SK-N-SH (cell line): Measurements from ENCODE around the gene LFNG.

Source experiments
- CHD2 ChIP-seq: fragments of 150-350 bp; IDR thresholded peaks from 2 replicates; pipeline ENCODE4 v1.6.1; 2018; ENCODE audit warnings: low read length; ENCODE audit not compliant: partially characterized antibody
- EZH2phosphoT487 ChIP-seq: fragments of 200-600 bp; sonication (generic); IDR thresholded peaks from 2 replicates; pipeline ENCODE4 v1.6.1; 2017; ENCODE audit warnings: low read depth, mixed run types, mild to moderate bottlenecking, antibody characterized with exemption, moderate library complexity, borderline replicate concordance
- FOSL2 ChIP-seq: IDR thresholded peaks from 2 replicates; pipeline ENCODE4 v1.4.0; 2012; ENCODE audit warnings: low read depth, mild to moderate bottlenecking, moderate library complexity, borderline replicate concordance
- GATA2 ChIP-seq: sonication (generic); formaldehyde crosslinking; IDR thresholded peaks from 2 replicates; pipeline ENCODE4 v1.5.0; 2020; ENCODE audit warnings: mild to moderate bottlenecking, missing genetic modification reagents
- JUND ChIP-seq: IDR thresholded peaks from 2 replicates; pipeline ENCODE4 v1.4.0; 2012
- MXI1 ChIP-seq: IDR thresholded peaks from 2 replicates; pipeline ENCODE4 v1.6.1; 2012; ENCODE audit warnings: mild to moderate bottlenecking, low read depth, low read length, improper control_type of control experiment
- POLR2AphosphoS5 ChIP-seq: IDR thresholded peaks from 2 replicates; pipeline ENCODE4 v1.6.1; 2012; ENCODE audit warnings: low read depth, low read length
- SMC3 ChIP-seq: IDR thresholded peaks from 2 replicates; pipeline ENCODE4 v1.6.1; 2012; ENCODE audit warnings: low read depth, low read length, improper control_type of control experiment
- TEAD4 ChIP-seq: IDR thresholded peaks from 2 replicates; pipeline ENCODE4 v1.4.0; 2012; ENCODE audit warnings: mild to moderate bottlenecking, borderline replicate concordance; ENCODE audit not compliant: insufficient read depth
- YY1 ChIP-seq: IDR thresholded peaks from 2 replicates; pipeline ENCODE4 v1.4.0; 2012; ENCODE audit warnings: low read depth, mild to moderate bottlenecking
- TF ChIP-seq, protein P1 (sequence below): fragments of 200-600 bp; sonication (generic); IDR thresholded peaks from 2 replicates; pipeline ENCODE4 v1.6.1; 2017; ENCODE audit warnings: antibody characterized with exemption, mild to moderate bottlenecking, moderate library complexity
- TF ChIP-seq, protein P2 (sequence below): IDR thresholded peaks from 2 replicates; pipeline ENCODE4 v1.6.1; 2012; ENCODE audit warnings: mild to moderate bottlenecking, low read depth, low read length, moderate library complexity
- TF ChIP-seq, protein P3 (sequence below): IDR thresholded peaks from 2 replicates; pipeline ENCODE4 v1.4.0; 2012; ENCODE audit warnings: low read depth

DNA sequence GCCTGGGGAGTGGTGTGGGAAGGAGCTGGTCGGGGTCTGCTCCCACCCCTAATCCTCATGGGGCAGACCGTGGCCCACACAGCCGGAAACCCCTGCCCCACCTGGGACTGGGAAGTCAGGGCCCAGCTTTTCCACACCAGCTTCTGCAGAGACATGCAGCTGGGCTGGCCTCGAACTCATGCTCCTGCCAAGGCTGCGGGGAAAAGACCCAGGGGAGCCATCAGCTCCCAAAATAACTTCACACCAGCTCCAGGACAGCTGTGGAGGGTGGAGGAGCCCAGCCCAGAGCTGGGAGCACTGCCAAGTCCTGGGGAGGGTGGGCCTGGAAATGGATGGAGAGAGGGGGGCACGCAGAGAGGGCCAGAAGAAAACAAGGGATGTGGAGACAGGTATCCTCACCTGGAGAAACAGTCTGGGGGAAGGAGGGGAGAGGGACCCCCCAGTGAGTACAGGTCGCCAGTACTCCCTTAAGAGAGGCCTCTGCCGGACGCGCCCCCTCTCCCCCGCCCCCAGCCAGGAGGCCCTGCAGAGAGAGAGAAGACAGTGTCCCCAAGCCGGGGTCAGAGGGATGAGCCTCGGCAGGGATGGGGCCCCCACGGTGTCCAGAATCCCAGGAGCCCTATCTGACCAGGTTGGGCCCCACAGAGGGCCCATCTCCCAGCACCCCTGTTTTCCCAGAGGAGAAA, 31.8 kb upstream of the LFNG start:
- TF ChIP-seq JUND (no peak), POLR2AphosphoS5 (no peak), TEAD4 (no peak), YY1 (no peak), EZH2phosphoT487 (no peak), SMC3 (no peak), MXI1 (no peak), CHD2 (no peak), GATA2 (no peak), FOSL2 (no peak)
- TF ChIP-seq, protein P1, sequence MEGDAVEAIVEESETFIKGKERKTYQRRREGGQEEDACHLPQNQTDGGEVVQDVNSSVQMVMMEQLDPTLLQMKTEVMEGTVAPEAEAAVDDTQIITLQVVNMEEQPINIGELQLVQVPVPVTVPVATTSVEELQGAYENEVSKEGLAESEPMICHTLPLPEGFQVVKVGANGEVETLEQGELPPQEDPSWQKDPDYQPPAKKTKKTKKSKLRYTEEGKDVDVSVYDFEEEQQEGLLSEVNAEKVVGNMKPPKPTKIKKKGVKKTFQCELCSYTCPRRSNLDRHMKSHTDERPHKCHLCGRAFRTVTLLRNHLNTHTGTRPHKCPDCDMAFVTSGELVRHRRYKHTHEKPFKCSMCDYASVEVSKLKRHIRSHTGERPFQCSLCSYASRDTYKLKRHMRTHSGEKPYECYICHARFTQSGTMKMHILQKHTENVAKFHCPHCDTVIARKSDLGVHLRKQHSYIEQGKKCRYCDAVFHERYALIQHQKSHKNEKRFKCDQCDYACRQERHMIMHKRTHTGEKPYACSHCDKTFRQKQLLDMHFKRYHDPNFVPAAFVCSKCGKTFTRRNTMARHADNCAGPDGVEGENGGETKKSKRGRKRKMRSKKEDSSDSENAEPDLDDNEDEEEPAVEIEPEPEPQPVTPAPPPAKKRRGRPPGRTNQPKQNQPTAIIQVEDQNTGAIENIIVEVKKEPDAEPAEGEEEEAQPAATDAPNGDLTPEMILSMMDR = no peak
- TF ChIP-seq, protein P2, sequence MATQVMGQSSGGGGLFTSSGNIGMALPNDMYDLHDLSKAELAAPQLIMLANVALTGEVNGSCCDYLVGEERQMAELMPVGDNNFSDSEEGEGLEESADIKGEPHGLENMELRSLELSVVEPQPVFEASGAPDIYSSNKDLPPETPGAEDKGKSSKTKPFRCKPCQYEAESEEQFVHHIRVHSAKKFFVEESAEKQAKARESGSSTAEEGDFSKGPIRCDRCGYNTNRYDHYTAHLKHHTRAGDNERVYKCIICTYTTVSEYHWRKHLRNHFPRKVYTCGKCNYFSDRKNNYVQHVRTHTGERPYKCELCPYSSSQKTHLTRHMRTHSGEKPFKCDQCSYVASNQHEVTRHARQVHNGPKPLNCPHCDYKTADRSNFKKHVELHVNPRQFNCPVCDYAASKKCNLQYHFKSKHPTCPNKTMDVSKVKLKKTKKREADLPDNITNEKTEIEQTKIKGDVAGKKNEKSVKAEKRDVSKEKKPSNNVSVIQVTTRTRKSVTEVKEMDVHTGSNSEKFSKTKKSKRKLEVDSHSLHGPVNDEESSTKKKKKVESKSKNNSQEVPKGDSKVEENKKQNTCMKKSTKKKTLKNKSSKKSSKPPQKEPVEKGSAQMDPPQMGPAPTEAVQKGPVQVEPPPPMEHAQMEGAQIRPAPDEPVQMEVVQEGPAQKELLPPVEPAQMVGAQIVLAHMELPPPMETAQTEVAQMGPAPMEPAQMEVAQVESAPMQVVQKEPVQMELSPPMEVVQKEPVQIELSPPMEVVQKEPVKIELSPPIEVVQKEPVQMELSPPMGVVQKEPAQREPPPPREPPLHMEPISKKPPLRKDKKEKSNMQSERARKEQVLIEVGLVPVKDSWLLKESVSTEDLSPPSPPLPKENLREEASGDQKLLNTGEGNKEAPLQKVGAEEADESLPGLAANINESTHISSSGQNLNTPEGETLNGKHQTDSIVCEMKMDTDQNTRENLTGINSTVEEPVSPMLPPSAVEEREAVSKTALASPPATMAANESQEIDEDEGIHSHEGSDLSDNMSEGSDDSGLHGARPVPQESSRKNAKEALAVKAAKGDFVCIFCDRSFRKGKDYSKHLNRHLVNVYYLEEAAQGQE = no peak
- TF ChIP-seq, protein P3, sequence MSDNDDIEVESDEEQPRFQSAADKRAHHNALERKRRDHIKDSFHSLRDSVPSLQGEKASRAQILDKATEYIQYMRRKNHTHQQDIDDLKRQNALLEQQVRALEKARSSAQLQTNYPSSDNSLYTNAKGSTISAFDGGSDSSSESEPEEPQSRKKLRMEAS = no peak
